Measurements from ENCODE around the gene PDE6D. TPM values are rescaled to one million over a fixed set of nuclear protein-coding genes. Genes with fewer than 3 reads are reported as not detected.

PDE6D gene
- total and polyA plus RNA-seq, 2 of the 13 experiments (the other 11 are each of a cell fraction or from before 2014, with no cell fraction given), result 14.1 to 23.2 TPM

DNA sequence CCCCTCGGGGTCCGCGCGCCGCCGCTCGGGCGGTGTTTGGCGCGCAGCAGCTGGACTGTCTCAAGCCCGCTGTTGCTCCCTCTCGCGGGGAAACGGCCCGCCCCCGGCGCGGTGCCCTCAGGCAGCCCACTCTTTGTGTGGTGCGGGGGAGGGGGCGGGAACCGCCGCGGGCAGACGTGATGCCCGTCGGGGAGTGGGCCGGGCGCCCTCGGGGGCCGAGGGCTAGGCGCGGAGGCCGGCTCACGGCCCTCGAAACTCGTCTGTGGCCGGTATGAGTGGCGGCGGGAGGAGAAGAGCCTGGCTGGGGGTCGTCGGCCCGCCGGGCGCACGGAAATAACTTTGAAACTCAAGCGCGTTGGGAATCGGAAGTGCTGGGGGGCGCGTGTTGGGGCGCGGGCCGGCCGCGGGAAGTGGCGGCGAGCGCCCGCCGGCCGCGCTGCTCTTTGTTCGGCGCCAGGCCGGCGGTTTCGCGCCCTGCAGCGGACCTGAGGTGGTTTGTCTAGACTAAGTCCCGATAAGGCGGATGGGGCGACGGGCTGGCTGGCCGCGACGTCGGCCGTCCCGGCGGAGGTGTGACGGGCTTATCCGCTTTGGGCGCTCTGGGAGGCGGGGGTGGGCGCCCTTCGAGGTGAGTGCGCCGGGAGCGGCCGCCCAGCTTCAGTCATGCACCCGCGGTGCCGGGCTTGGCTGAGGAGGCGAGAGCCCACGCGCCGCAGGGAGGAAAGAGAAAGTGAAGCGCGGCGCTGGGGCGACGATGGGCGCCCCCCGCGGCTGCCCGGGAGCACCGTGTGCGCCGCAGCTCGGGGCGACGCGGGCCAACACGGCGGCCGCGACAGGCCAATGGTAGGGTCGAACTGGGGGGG lies 72.1 kb downstream of the PDE6D start (continued):
- TF ChIP-seq ZBTB42 (CRISPR knock-in tag; IDR thresholded peaks at IDR 0.05) (0 out of 2 replicates have a peak, but pooled peaks have one; percentile 38), PBX3 (CRISPR knock-in tag; IDR thresholded peaks at IDR 0.05; ENCODE audit: borderline replicate concordance) (no peak; the same call in 1 of the 2 replicates), HOXA9 (CRISPR knock-in tag; IDR thresholded peaks at IDR 0.05; ENCODE audit: borderline replicate concordance) (peak; percentile 89), TCF7 (IDR thresholded peaks at IDR 0.05; ENCODE audit: low read depth) (no peak), ZNF672 (CRISPR knock-in tag; IDR thresholded peaks at IDR 0.05) (no peak), AFF4 (CRISPR knock-in tag; IDR thresholded peaks at IDR 0.05) (0 out of 2 replicates have a peak, but pooled peaks have one; percentile 66), ZNF280D (CRISPR knock-in tag; IDR thresholded peaks at IDR 0.05) (no peak), HOXA7 (CRISPR knock-in tag; IDR thresholded peaks at IDR 0.05) (peak; percentile 51; the same call in 1 of the 2 replicates)
- TF ChIP-seq, protein P1, sequence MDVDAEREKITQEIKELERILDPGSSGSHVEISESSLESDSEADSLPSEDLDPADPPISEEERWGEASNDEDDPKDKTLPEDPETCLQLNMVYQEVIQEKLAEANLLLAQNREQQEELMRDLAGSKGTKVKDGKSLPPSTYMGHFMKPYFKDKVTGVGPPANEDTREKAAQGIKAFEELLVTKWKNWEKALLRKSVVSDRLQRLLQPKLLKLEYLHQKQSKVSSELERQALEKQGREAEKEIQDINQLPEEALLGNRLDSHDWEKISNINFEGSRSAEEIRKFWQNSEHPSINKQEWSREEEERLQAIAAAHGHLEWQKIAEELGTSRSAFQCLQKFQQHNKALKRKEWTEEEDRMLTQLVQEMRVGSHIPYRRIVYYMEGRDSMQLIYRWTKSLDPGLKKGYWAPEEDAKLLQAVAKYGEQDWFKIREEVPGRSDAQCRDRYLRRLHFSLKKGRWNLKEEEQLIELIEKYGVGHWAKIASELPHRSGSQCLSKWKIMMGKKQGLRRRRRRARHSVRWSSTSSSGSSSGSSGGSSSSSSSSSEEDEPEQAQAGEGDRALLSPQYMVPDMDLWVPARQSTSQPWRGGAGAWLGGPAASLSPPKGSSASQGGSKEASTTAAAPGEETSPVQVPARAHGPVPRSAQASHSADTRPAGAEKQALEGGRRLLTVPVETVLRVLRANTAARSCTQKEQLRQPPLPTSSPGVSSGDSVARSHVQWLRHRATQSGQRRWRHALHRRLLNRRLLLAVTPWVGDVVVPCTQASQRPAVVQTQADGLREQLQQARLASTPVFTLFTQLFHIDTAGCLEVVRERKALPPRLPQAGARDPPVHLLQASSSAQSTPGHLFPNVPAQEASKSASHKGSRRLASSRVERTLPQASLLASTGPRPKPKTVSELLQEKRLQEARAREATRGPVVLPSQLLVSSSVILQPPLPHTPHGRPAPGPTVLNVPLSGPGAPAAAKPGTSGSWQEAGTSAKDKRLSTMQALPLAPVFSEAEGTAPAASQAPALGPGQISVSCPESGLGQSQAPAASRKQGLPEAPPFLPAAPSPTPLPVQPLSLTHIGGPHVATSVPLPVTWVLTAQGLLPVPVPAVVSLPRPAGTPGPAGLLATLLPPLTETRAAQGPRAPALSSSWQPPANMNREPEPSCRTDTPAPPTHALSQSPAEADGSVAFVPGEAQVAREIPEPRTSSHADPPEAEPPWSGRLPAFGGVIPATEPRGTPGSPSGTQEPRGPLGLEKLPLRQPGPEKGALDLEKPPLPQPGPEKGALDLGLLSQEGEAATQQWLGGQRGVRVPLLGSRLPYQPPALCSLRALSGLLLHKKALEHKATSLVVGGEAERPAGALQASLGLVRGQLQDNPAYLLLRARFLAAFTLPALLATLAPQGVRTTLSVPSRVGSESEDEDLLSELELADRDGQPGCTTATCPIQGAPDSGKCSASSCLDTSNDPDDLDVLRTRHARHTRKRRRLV (CRISPR knock-in tag; IDR thresholded peaks at IDR 0.05), result no peak
- TF ChIP-seq, protein P2, sequence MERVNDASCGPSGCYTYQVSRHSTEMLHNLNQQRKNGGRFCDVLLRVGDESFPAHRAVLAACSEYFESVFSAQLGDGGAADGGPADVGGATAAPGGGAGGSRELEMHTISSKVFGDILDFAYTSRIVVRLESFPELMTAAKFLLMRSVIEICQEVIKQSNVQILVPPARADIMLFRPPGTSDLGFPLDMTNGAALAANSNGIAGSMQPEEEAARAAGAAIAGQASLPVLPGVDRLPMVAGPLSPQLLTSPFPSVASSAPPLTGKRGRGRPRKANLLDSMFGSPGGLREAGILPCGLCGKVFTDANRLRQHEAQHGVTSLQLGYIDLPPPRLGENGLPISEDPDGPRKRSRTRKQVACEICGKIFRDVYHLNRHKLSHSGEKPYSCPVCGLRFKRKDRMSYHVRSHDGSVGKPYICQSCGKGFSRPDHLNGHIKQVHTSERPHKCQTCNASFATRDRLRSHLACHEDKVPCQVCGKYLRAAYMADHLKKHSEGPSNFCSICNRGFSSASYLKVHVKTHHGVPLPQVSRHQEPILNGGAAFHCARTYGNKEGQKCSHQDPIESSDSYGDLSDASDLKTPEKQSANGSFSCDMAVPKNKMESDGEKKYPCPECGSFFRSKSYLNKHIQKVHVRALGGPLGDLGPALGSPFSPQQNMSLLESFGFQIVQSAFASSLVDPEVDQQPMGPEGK (CRISPR knock-in tag; IDR thresholded peaks at IDR 0.05), result no peak; the same call in 1 of the 2 replicates
